HepG2 (cell line): ENCODE measurements around the gene HSP90AB1. TPM values are rescaled to one million over a fixed set of nuclear protein-coding genes. Genes with fewer than 3 reads are reported as not detected.

ENCODE experiments used
- ATAC-seq: fragments of 200-7000 bp; cut with Tn5 transposase; 3 replicates; pipeline ENCODE4 v1.9.1; 2020; ENCODE audit warnings: mild to moderate bottlenecking, moderate library complexity
- BruUV-seq: library from RNA; stranded (reverse); fragments of 400-500 nt; replicated peaks from 2 replicates; lab custom pipeline; 2021; lab: Mats Ljungman, UMichigan
- CTCF ChIA-PET: fragments of 300-600 bp; formaldehyde crosslinking; extraction: SDS; loops from one replicate; lab custom pipeline; 2021; ENCODE audit warnings: low total read pairs, inconsistent platforms, low intra/inter-chr PET ratio; lab: Yijun Ruan, JAX
- POLR2A ChIA-PET: fragments of 350-600 bp; sonication (Branson Sonifier 250); formaldehyde crosslinking; loops from one replicate; lab custom pipeline; 2020; ENCODE audit warnings: antibody characterized with exemption, inconsistent platforms; lab: Yijun Ruan, JAX
- DNase-seq: peaks from one replicate; pipeline ENCODE4 v3.0.0-alpha.2; 2015; ENCODE audit warnings: low spot score
- FAIRE-seq: peaks from 3 replicates; lab custom pipeline; 2011; peaks lifted over from hg19 to GRCh38; lab: Jason Lieb, UNC
- H2AFZ ChIP-seq: one replicate; pipeline ENCODE4 v1.6.1; 2011; ENCODE audit warnings: low read length, inconsistent platforms
- H3K27ac ChIP-seq: fragments of 300-600 bp; 3 replicates; pipeline ENCODE4 v1.8.0; 2011; ENCODE audit warnings: mixed run types, mild to moderate bottlenecking, mixed read lengths, low read length, inconsistent platforms; ENCODE audit not compliant: insufficient read depth; ENCODE audit errors: extremely low read length
- H3K27me3 ChIP-seq, 2 experiments: fragments of 200-600 bp in 1 of 2; 2 replicates in 1 of 2; 3 replicates in 1 of 2; pipeline versions ENCODE4 v1.6.0 to v1.8.0; 2011; ENCODE audit warnings: low read length in 2 of 2, mild to moderate bottlenecking in 2 of 2, moderate library complexity in 2 of 2, inconsistent platforms in 1 of 2; ENCODE audit not compliant: insufficient read depth in 2 of 2, control insufficient read depth in 1 of 2
- H3K36me3 ChIP-seq, 2 experiments: fragments of 200-600 bp in 1 of 2; replicated peaks in 1 of 2; 2 replicates in 1 of 2; 3 replicates in 1 of 2; pipeline versions ENCODE4 v1.5.1 to v1.8.0; 2011; ENCODE audit warnings: low read length in 2 of 2, inconsistent platforms in 1 of 2; ENCODE audit not compliant: insufficient read depth in 2 of 2, control insufficient read depth in 1 of 2
- H3K4me1 ChIP-seq: 2 replicates; pipeline ENCODE4 v1.5.1; 2012; ENCODE audit warnings: low read length, inconsistent platforms; ENCODE audit not compliant: insufficient read depth
- H3K4me2 ChIP-seq: 2 replicates; pipeline ENCODE4 v1.6.0; 2011; ENCODE audit warnings: low read depth, low read length, inconsistent platforms
- H3K4me3 ChIP-seq, 3 experiments: fragments of 200-600 bp in 1 of 3; sonication (generic), shearing (Covaris generic) in 1 of 3; replicated peaks in 1 of 3; 2 replicates each; pipeline ENCODE4 v1.5.1; 2011 to 2016; ENCODE audit warnings: low read length in 3 of 3, inconsistent platforms in 2 of 3, low read depth in 2 of 3, mild to moderate bottlenecking in 2 of 3, control low read depth in 1 of 3, mixed read lengths in 1 of 3; ENCODE audit not compliant: insufficient read depth in 1 of 3
- H3K79me2 ChIP-seq: one replicate; pipeline ENCODE4 v1.6.1; 2011; ENCODE audit warnings: low read length, inconsistent platforms; ENCODE audit not compliant: insufficient read depth
- H3K9ac ChIP-seq: 2 replicates; pipeline ENCODE4 v1.6.0; 2011; ENCODE audit warnings: mild to moderate bottlenecking, low read depth, low read length, inconsistent platforms; ENCODE audit not compliant: insufficient read depth
- H3K9me3 ChIP-seq: 2 replicates; pipeline ENCODE4 v1.5.1; 2012; ENCODE audit warnings: mild to moderate bottlenecking, low read length
- H4K20me1 ChIP-seq: 2 replicates; pipeline ENCODE4 v1.6.0; 2011; ENCODE audit warnings: inconsistent platforms, mild to moderate bottlenecking, low read length, moderate library complexity; ENCODE audit not compliant: insufficient read depth
- GATAD2A ChIP-seq: IDR thresholded peaks from 2 replicates; pipeline ENCODE4 v1.6.1; 2016
- HMG20A ChIP-seq: IDR thresholded peaks from 2 replicates; pipeline ENCODE4 v1.6.1; 2016; ENCODE audit warnings: borderline replicate concordance
- KAT7 ChIP-seq: IDR thresholded peaks from 2 replicates; pipeline ENCODE4 v1.6.1; 2018; ENCODE audit warnings: borderline replicate concordance, missing compliant biosample characterization
- MTF2 ChIP-seq: sonication (generic); formaldehyde crosslinking; IDR thresholded peaks from 2 replicates; pipeline ENCODE4 v1.5.0; 2020; ENCODE audit warnings: missing genetic modification reagents, borderline replicate concordance
- NFYB ChIP-seq: sonication (generic); formaldehyde crosslinking; IDR thresholded peaks from 2 replicates; pipeline ENCODE4 v1.4.0; 2020; ENCODE audit warnings: missing genetic modification reagents
- PAWR ChIP-seq: sonication (generic); formaldehyde crosslinking; IDR thresholded peaks from 2 replicates; pipeline ENCODE4 v1.4.0; 2020; ENCODE audit warnings: missing genetic modification reagents, mild to moderate bottlenecking, borderline replicate concordance
- PPARG ChIP-seq: conservative IDR thresholded peaks from 2 replicates; pipeline ENCODE4 v1.6.1; 2016; ENCODE audit warnings: missing biosample characterization, missing genetic modification reagents
- RAD51 ChIP-seq: fragments of 450-650 bp; IDR thresholded peaks from 2 replicates; pipeline ENCODE4 v1.6.1; 2016; ENCODE audit warnings: borderline replicate concordance
- TAF1 ChIP-seq: sonication (generic); formaldehyde crosslinking; IDR thresholded peaks from 2 replicates; pipeline ENCODE4 v1.4.0; 2020; ENCODE audit warnings: missing genetic modification reagents
- TAF15 ChIP-seq: fragments of 200-400 bp; formaldehyde crosslinking; IDR thresholded peaks from one replicate; pipeline ENCODE4 v1.6.1; 2018; ENCODE audit warnings: mild to moderate bottlenecking, low read depth, low read length; ENCODE audit not compliant: poor library complexity, severe bottlenecking
- TRAFD1 ChIP-seq: sonication (generic); formaldehyde crosslinking; IDR thresholded peaks from 2 replicates; pipeline ENCODE4 v1.5.1; 2020; ENCODE audit warnings: missing genetic modification reagents, mild to moderate bottlenecking, borderline replicate concordance
- ZNF138 ChIP-seq: sonication (generic); formaldehyde crosslinking; IDR thresholded peaks from 2 replicates; pipeline ENCODE4 v1.5.0; 2020; ENCODE audit warnings: mild to moderate bottlenecking, low read depth, missing genetic modification reagents
- ZNF576 ChIP-seq: sonication (generic); formaldehyde crosslinking; IDR thresholded peaks from 2 replicates; pipeline ENCODE4 v1.4.0; 2020; ENCODE audit warnings: mild to moderate bottlenecking, missing genetic modification reagents
- ZNF709 ChIP-seq: sonication (generic); formaldehyde crosslinking; IDR thresholded peaks from 2 replicates; pipeline ENCODE4 v1.5.0; 2020; ENCODE audit warnings: mild to moderate bottlenecking, missing genetic modification reagents
- WGBS: methylation state at CpG from one replicate; pipeline ENCODE4 v1.1.6; 2017; ENCODE audit warnings: low lambda C conversion rate; 5-methylcytosine and 5-hydroxymethylcytosine counted together
- in situ Hi-C: cut with HindIII; loops from 2 replicates; pipeline ENCODE4 v1.10.0; 2017; ENCODE audit warnings: low pct_unique_long_range_greater_than_20kb; ENCODE audit not compliant: extremely low pct_ligation_motif_present
- intact Hi-C: fragments of 100-400 bp; cut with micrococcal nuclease; formaldehyde crosslinking; loops from one replicate; pipeline ENCODE4 v1.10.0; 2022; ENCODE audit not compliant: unreplicated experiment
- polyA plus RNA-seq, 8 experiments: library from polyadenylated mRNA; depleted of rRNA in 3 of 8; stranded (reverse) in 7 of 8; unstranded in 1 of 8; fragments of >200 nt; fragmentation: Illumina TruSeq in 4 of 8; extraction: Trizol in 4 of 8; gene quantifications; 2 replicates each; pipeline versions ENCODE4 v1.2.1 to v1.2.3, GENCODE V29; 2011 to 2016; ENCODE audit warnings: low read depth in 4 of 8, missing spikeins in 1 of 8, mixed read lengths in 1 of 8; ENCODE audit not compliant: insufficient read depth in 1 of 8
- total RNA-seq, 5 experiments: library from RNA; depleted of rRNA; stranded (reverse); fragments of >200 nt; fragmentation: Illumina TruSeq; extraction: Trizol; gene quantifications; 2 replicates each; pipeline ENCODE4 v1.2.3, GENCODE V29; 2016; ENCODE audit warnings: low read depth in 1 of 5
- TF ChIP-seq, protein P1 (sequence below): sonication (generic); formaldehyde crosslinking; IDR thresholded peaks from 2 replicates; pipeline ENCODE4 v1.4.0; 2020; ENCODE audit warnings: missing genetic modification reagents, borderline replicate concordance

HSP90AB1 gene
- total and polyA plus RNA-seq, 2 of the 13 experiments (the other 11 are each of a cell fraction or from before 2014, with no cell fraction given) = 1,325 to 1,472 TPM

DNA sequence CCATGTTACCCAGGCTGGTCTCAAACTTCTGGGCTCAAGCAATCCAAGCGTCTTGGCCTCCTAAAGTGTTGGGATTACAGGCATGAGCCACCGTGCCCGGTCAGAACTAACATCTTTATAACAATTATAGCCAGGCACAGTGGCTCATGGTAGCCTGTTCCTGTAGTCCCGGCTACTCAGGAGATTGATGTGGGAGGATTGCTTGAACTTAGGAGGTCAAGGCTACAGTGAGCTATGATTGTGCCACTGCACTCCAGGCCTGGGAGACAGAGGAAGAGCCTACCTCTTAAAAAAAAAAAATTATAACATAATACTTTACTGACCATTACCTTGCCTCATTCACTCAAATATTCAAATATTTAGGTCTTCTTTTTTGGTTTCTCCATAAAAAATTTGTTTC lies 47.0 kb upstream of the HSP90AB1 start:
- CTCF ChIA-PET = no interaction called here
- Histone ChIP-seq H3K27ac (no peak overlapping the region), H2AFZ (no peak overlapping the region), H3K4me3 (no peak overlapping the region), H3K79me2 (no peaks in the 10 kb centered on the region), H3K4me2 (no peak overlapping the region), H4K20me1 (no peaks in the 10 kb centered on the region), H3K4me1 (peaks cover 59% of the 10 kb centered on the region), H3K9ac (no peak overlapping the region), H3K36me3 (no peaks in the 10 kb centered on the region), H3K27me3 (no peaks in the 10 kb centered on the region; a peak in 1 of 5 replicates), H3K9me3 (no peaks in the 10 kb centered on the region)
- 36% methylated on average over 4 of the region's 4 CpGs for WGBS
- POLR2A ChIA-PET = interaction anchor here (1.6 kb wide), 1 partner anchor 7 kb away, joined by 6 read pairs; no protein-coding TSS in a partner anchor
- FAIRE-seq (no peak), ATAC-seq (no peak), DNase-seq (no peak)
- in situ Hi-C loops = no loop called here
- TF ChIP-seq ZNF576 (CRISPR knock-in tag) = no peak
- TF ChIP-seq, protein P1, sequence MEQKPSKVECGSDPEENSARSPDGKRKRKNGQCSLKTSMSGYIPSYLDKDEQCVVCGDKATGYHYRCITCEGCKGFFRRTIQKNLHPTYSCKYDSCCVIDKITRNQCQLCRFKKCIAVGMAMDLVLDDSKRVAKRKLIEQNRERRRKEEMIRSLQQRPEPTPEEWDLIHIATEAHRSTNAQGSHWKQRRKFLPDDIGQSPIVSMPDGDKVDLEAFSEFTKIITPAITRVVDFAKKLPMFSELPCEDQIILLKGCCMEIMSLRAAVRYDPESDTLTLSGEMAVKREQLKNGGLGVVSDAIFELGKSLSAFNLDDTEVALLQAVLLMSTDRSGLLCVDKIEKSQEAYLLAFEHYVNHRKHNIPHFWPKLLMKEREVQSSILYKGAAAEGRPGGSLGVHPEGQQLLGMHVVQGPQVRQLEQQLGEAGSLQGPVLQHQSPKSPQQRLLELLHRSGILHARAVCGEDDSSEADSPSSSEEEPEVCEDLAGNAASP (CRISPR knock-in tag) = no peak
- TF ChIP-seq NFYB (CRISPR knock-in tag) = no peak
- TF ChIP-seq RAD51 = no peak
- no peak for TF ChIP-seq GATAD2A (CRISPR knock-in tag)
- TF ChIP-seq ZNF709 (CRISPR knock-in tag) = no peak
- no peak for TF ChIP-seq ZNF138 (CRISPR knock-in tag)
- no peak for TF ChIP-seq HMG20A (CRISPR knock-in tag)
- TF ChIP-seq TRAFD1 (CRISPR knock-in tag) = no peak
- TF ChIP-seq TAF1 (CRISPR knock-in tag) = no peak
- TF ChIP-seq KAT7 (CRISPR knock-in tag) = no peak
- no peak for TF ChIP-seq TAF15
- TF ChIP-seq PAWR (CRISPR knock-in tag) = no peak
- TF ChIP-seq MTF2 (CRISPR knock-in tag) = no peak
- TF ChIP-seq PPARG (CRISPR knock-in tag) = no peak
- intact Hi-C loops = no loop called here
- BruUV-seq = no TSS peak
